ENCODE data around the gene SLC27A2.

Gene SLC27A2

DNA sequence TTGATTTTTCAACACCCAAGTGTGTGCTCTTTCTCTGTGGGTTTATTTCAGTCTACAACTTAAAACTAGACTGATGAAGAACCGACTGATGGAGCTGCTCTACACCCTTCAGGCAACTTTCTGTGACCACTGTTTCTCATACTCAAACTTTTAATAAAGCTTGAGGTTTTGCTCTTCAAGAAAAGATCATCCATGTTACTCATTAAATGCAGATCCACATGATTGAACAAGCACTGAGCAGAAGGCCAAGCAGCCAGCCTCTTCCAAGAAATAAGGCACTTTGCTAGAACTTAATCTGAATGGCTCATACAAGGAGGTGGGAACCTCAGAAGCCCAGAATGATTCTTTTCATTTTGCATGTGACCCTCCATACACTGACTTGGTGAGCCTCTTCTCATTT lies 8.7 kb downstream of the SLC27A2 start:
- no peak for DNase-seq (ENCODE audit: low read depth)

DNA sequence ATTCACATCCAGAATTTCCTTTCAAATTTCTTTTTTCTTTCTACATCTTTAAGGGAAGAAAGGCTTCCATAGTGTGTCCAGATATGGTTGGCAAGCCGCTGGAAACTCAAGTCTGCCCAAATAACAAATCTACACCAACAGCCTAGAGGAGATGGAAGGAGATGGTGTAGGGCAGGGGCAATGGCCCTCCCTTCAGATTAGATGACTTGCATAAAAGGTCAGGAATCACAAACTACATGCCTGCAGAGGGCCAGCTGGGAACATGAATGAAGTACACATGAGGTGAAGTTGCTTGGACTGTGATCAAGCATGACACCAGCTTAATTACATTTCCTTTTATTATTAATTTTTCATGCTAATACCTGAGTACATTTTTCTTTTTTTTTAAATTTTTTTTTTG lies 10.2 kb downstream of the SLC27A2 start:
- no peak for DNase-seq (ENCODE audit: low read depth)

DNA sequence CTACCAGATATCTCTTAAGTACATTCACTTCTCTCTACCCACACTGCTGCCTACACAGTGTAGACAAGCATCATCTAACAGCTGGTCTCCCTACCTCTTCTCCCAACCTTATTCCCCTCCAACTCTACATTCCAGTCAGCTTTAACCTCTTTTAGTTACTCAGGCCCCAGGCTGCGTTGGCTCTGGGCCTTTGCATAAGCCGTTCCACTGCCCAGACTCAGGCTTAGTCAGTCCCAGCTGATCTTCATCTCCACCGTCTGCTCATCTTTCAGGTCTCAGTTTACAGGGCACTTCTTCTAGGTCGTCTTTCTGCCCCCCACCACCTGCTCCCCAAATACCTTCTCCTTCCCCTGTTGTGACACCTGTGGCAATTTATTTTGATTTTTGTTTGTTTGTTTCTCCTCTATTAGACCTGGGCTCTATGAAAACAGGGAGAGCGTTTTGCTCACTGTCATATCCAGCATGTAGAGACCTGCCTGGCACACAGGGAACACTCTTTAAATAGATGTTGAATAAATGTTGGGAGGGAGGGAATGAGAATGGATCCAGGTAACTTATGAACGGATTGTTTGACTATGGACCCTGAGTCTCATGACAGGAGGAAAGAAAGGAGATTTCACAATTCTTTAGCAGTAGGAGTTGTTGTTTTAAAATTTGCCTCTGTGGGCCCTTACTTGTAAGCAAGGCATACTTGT lies 11.1 kb downstream of the SLC27A2 start:
- DNase-seq (ENCODE audit: low read depth), result no peak

DNA sequence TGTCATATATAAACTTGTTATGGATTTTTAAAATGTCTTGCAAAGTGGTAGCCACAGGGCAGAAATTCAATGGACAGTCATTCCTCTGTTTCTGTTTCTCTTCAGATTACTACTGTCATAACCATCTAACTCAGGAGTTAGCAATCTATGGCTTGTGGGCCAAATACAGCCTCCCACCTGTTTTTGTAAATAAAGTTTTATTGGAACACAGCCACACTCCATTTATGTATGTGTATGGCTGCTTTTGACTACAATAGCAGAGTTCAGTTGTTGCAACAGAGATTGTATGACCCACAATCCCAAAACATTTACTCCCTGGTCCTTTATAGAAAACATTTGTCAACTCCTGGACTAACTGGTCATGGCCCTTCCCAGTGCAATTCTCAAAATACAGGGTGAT lies 20.0 kb downstream of the SLC27A2 start:
- no peak for DNase-seq (ENCODE audit: low read depth)

DNA sequence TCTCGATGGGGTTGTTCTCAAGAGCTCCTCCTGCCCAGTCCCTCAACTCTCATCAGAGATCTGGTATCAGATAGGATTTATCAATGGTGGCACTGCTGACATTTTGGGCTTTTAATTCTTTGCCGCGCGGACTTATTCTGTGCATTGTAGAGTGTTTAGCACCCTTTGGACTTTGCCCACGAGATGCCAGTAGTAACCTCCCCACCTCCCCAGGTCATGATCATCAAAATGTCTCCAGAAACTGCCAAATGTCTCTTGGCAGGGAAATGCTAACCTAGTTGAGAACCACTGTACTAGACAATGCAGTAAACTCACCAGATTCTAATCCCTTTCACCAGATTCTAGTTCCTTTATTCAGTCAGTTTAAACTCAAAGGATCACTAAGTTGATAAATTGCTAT lies 24.0 kb downstream of the SLC27A2 start:
- no peak for DNase-seq (ENCODE audit: low read depth)

DNA sequence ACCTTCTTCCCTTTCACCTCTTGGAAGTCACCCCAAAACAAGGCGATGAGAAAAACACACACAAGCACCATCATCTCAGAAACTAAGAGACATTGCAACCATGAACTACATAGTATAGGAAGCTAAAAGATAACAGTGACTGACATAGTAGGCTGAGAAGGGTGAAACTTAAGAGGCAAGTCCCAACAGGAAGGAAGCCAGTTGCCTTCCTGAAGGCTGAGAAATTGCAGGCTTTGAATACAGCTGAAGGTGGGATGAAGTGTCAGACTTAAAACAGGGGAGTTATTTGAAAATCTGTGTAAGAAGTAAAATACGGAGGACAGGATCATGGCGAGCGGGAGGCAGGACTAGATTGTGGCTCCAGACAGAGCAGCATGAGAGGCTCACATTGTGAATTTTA lies 27.8 kb downstream of the SLC27A2 start:
- no peak for DNase-seq (ENCODE audit: low read depth)

DNA sequence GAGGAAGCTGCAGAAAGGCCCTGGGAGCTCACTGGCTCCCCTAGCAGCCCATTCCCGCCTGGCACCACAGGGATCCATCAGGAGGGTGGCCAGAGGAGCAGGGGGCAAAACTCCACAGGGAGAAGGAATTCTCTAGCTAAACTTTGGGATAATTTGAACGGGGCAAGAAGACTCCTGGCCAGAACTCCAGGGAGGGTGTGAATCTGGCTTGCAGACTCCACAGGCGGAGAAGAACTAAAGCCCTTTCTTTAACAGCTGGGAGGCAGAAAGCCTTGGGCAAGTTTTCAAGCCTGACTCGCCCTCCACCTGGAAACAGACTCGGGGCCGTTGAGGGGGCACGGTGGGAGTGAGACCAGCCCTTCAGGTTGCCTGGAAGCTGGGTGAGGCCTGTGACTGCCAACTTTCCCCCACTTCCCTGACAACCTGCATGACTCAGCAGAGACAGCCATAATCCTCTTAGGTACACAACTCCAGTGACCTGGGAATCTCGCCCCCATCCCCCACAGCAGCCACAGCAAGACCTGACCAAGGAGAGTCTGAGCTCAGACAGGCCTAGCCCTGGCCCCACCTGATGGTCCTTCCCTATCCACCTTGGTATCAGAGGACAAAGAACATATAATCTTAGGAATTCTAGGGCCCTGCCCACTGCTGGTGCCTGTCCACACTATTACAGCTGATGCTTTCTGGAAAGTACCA lies 28.6 kb downstream of the SLC27A2 start:
- DNase-seq (ENCODE audit: low read depth), result no peak

DNA sequence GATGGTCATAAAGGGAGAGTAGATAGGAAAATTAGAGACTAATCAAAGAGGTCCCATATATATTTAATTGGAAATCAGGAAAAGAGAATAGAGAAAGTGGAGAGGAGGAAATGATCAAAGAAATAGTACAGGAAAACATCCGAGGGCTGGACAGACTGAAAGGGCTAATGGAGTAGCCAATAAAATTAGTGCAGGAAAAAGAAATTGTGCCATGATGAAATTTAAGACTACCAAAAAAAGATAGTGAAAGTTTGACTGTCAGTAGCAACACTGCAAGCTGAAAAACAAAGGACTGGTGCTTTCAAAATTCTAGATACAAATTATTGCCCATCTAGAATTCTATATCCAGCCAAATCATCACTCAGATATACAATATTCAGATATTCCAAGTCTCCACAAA lies 36.3 kb downstream of the SLC27A2 start:
- DNase-seq (ENCODE audit: low read depth), result no peak

DNA sequence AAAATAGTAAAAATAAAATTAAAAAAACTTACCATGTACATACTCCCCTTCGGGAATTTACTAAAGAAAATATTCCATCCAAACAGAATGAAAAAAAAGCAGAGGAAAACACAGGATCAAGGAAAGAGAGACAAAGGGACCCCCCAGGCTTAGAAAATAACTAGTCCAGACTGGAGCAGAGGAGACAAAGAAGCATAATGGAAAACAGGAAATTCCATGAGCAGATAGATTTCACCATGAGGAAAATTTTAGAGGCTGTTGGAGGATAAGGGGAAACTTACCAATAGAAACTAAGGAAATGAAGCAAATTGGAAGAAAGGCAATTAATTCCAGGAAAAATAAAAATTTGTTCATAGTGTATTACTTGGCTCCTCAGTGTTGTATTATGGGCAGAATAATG lies 36.7 kb downstream of the SLC27A2 start:
- DNase-seq (ENCODE audit: low read depth), result no peak

DNA sequence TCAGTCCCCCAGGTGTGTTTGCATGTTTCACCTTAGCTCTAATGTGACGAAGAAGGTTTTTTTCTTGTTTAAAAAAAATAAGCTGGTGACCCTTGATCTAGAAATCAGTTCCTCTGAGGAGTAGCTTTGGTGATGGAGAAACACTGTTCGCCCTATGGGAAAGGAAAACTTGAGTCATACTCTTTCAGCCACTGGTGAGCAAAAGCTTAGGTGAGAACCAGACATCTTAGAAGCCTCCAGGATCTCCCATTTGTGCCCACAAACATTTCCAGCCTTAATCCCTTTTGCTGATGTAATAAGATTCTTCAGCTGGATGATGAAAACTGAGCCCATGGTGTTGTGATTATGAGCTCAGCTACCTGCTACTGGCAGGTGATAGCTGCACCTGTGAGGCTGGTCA lies 37.8 kb downstream of the SLC27A2 start:
- DNase-seq (ENCODE audit: low read depth), result no peak

DNA sequence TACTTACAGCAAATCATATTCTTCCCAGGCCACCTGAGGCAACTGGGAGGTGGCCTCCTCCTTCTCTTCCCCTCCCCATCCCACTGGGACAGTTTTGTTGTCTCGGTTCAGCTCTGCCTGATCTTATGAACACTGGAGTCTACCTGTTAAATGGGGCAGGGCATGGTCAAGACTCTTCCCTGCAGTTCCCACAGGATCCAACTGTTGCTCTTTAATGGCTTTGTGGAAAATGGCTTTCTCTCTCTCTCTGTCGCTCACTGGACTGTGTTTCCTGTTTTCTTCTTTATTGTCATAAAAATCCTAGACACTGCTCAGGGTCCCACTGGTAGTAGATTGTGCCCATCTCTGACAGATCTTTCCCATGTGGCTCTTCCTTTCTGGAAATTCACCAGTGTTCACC lies 40.2 kb downstream of the SLC27A2 start:
- no peak for DNase-seq (ENCODE audit: low read depth)

DNA sequence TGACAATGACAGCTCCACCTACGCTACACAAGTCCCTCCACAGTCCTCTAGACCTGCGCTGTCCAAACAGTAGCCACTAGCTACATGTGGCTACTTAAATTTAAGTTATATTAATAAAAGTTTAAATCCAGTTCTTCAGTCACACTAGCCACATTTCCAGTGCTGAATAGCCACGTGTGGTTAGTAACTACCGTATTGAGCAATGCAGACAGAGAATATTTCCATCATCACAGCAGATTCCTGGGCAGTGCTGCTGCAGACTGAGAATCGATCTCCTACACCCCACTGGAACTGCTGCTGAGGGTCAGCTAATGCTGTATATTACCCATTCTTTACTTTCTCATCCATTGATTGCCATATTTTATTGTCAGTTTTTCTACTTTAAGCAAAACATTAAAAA lies 42.6 kb downstream of the SLC27A2 start:
- no peak for DNase-seq (ENCODE audit: low read depth)

DNA sequence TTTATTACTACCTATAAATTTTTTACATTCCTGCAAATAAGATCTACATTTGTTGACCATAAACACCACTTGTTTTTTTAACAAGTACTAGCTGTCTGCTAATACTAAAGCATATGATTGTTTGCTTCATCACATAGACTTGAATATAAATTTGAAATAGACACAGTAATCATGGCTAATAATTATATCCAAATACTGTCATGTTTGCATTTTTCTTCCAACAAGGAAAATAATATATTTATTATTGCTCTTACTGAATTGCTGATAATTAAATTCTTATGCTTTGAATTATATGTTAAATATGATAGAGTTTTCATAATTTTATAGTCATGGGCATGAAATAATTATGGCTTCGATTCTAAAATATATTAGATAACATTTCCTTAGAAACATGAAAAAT lies 43.1 kb downstream of the SLC27A2 start:
- no peak for DNase-seq (ENCODE audit: low read depth)

DNA sequence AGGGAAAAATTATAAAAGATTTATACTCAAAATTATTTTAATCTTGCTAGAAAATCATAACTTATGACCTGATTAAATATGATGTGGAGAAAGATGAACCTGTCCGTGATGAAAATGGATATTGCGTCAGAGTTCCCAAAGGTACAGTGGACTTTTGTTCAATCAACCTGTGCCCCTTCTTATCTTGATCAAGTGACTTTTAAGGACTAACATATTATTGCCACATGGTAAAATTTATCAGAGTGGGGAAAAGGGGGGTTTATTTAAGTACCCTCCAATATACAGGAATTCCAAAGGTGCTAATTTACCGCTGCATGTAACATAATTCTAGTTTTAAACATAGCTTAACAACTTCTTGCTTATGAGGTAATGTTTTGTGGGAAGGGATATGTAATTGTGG lies 43.9 kb downstream of the SLC27A2 start:
- no peak for DNase-seq (ENCODE audit: low read depth)

DNA sequence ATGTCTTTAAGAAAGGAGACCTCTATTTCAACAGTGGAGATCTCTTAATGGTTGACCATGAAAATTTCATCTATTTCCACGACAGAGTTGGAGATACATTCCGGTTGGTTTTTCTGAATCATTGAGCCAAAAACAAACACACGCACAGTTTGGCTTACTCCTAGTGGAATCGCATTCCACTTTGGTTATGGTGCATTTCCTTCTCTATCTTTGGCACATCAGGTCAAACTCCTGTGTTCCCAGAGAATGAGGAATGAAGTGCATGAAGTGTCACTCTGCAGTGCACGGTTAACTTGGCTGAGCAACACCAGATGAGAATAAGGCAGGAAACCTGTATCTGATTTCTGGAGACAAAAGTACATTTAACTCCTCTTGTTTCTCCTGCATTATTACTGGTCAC lies 45.1 kb downstream of the SLC27A2 start:
- DNase-seq (ENCODE audit: low read depth), result no peak

DNA sequence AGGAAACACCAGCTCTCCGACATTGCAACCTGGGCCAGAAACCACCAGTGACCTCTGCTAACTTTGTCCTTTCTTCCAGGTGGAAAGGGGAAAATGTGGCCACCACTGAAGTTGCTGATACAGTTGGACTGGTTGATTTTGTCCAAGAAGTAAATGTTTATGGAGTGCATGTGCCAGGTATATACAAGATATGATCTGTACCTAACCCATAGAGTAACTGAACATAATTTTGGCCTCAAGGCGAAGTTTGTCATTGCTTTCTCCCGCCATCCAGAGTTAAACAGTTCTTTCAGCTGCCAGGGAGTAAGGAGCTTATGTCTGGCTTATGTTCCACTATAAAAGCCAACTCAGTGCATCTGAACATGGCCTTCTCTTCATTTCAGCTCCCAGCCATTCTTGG lies 46.9 kb downstream of the SLC27A2 start:
- no peak for DNase-seq (ENCODE audit: low read depth)

DNA sequence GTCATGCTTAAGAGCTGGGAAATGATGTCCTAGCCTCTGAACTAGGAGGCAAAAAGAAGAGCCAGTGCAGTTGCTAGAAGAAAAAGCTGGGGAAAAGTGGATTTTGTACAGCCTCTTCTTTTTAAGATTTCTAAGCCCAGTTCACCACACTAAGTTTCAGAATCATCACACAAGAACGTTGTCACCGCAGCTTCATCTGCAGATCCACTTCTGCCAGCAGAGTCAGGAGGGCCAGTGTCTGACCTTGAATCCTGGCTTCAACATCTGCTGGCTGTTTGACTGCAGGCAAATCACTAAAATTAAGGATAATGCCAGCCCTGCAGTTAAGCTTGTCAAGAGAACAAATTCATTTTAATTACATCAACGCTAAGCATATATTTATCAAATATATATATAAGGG lies 47.3 kb downstream of the SLC27A2 start:
- no peak for DNase-seq (ENCODE audit: low read depth)

DNA sequence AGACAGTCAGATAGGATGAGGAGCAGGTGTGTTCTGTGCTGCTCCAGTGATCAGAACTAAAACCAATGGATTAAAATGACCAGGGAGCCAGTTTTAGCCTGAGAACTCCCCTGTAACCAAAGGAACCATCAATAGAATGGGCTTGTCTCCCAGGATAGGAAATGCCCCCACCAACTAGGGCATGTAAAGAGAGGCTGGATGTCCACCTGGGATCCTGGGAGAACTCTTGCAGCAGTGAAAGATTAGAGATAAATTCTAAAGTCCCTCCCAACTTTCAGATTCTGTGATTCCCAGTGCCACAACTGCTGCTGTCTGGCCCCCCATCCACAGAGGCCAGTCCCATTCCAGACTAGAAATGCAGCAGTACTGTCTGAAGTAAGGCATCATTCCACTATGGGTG lies 49.8 kb downstream of the SLC27A2 start:
- no peak for DNase-seq (ENCODE audit: low read depth)

DNA sequence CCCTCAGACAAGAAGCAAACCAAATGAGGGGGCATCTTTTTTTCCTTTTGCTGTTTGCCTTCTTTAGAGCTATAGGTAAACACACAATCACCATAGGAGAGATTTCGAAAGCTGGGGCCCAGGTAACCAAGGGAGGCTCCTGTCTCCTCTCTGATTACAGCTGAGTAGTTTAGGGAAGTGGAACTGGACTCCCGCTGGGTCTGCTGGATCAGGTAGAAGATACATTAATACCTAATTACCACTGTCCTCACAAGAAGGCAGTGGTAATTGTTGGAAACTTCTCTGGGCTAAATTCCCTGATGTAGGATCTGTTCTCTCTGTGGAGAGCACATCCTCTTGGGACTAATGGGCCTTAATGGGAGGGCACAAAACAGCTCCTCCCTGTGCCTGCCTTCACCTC lies 50.8 kb downstream of the SLC27A2 start:
- no peak for DNase-seq (ENCODE audit: low read depth)

DNA sequence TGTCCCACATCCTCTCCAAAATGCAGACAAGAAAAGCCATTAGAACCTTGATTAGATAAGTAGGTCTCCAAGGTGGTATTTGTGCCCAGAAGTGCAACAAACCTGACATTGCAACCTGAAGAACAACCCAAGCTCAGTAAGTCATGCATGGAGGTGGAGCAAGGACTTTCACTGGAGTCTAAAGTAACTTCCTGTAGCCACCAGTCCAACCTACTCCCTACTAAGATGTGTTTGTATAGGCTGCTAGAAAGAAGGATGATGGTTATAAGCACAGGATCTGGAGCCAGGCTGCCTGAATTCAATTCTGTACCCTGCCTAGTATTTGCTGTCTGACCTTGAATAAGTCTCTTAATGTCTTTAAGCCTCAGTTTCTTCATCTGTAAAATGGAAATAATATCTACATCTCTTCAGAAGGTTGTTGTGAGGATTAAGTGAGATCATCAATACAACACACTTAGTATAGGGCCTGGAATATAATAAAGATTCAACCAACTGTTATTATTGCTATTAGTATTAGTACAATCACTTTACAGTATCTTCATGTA lies 51.3 kb downstream of the SLC27A2 start:
- DNase-seq (ENCODE audit: low read depth), result no peak

DNA sequence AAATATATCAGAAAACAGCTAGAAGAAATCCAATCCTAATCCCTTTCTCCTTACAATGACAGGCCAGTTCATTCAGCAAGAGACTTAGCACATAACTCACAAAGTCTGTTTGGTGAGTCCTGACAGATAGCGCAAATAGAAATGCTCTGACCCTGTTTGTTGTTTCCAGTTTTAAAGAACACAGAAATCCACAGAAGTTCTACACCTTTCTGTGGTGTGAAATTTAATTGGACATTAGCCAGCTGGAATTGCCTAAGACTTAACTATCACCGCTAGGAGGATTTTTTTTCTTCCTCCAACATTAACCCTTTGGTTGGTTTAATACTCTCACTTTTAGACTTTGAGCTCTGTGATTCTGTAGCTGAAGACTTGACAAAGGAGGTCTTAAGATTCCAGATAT lies 52.8 kb downstream of the SLC27A2 start:
- DNase-seq (ENCODE audit: low read depth), result no peak

DNA sequence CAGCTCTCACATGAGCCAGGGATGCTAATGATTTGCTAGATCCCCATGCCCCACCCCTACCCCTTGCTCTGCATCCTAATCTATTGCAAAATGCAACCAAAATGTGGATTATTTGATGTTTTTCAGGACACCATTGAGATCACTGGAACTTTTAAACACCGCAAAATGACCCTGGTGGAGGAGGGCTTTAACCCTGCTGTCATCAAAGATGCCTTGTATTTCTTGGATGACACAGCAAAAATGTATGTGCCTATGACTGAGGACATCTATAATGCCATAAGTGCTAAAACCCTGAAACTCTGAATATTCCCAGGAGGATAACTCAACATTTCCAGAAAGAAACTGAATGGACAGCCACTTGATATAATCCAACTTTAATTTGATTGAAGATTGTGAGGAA lies 53.8 kb downstream of the SLC27A2 start:
- DNase-seq (ENCODE audit: low read depth), result no peak

DNA sequence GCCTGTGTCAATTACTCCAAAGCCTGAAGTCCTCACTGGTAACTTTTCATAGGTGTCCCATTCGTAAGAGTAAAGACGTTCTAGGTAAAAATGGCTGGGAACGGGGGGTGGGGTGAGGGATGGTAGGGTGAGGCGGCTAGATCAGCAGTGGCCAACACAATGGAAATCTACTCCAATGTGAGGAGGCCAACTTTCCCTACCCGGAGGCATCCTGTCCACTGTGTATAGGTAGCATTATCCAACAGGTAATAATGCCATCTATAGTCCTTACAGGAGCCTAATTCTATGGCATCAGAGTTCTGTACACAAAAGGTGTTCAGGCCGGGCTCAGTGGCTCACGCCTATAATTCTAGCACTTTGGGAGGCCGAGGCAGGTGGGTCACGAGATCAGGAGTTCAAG lies 54.4 kb downstream of the SLC27A2 start:
- DNase-seq (ENCODE audit: low read depth), result no peak

DNA sequence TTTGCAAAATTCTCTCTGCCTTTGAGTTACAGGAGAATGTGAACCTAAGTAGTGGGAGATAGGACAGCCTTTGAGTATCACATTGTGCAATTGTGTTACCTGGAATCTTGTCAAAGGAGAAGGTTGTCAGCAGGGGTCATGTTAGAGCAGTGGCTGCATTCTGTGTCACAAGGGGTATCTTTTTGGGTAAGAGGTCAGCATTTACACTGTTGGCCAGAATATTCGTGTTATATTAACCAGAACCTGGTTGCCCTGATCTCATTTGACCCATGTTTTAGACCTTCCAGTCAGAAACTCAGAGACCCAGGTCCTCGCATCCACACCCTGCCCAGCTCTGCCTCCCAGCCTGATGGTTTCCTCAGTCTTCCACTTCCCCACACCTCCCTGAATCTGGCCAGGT lies 56.3 kb downstream of the SLC27A2 start:
- no peak for DNase-seq (ENCODE audit: low read depth)
